Activated CD8-positive, alpha-beta memory T cell treated with anti-CD3 and anti-CD28 coated beads, Interleukin-2, amount 50 U/mL, for 24 hours (primary cell): ENCODE data around the gene CCDC88C.
A peak's percentile ranks its signal among the peaks of the same experiment; 100 is the strongest.

Source experiments
- DNase-seq: peaks from one replicate; pipeline ENCODE4 v3.0.0-alpha.2; 2020; ENCODE audit errors: extremely low read depth

The CCDC88C gene

GRCh38 chr14:91288876-91289275 lies 128.7 kb downstream of the CCDC88C start:
- DNase-seq, result no peak

- peak; percentile 44 for DNase-seq
These were observed 131.1 kb downstream of the CCDC88C start for GRCh38 chr14:91286530-91286937.

GRCh38 chr14:91284791-91285548 lies 132.7 kb downstream of the CCDC88C start:
- no peak for DNase-seq

- no peak for DNase-seq
These were observed 133.4 kb downstream of the CCDC88C start for GRCh38 chr14:91284146-91284790.

GRCh38 chr14:91283666-91284065 lies 134.0 kb downstream of the CCDC88C start:
- DNase-seq, result no peak

- no peak for DNase-seq
These were observed 134.5 kb downstream of the CCDC88C start for GRCh38 chr14:91282954-91283645.

- DNase-seq, result no peak
These were observed 136.3 kb downstream of the CCDC88C start for GRCh38 chr14:91281346-91281745.

GRCh38 chr14:91280129-91280528 lies 137.5 kb downstream of the CCDC88C start:
- DNase-seq, result no peak

- no peak for DNase-seq
These were observed 138.3 kb downstream of the CCDC88C start for GRCh38 chr14:91279354-91279753.

GRCh38 chr14:91278383-91278715 lies 139.3 kb downstream of the CCDC88C start:
- DNase-seq, result no peak

- no peak for DNase-seq
These were observed 139.9 kb downstream of the CCDC88C start for GRCh38 chr14:91277546-91278382.

GRCh38 chr14:91274796-91275195 lies 142.8 kb downstream of the CCDC88C start:
- DNase-seq, result no peak

- no peak for DNase-seq
These were observed 143.7 kb downstream of the CCDC88C start for GRCh38 chr14:91273885-91274273.

- DNase-seq, result no peak
These were observed 144.2 kb downstream of the CCDC88C start for GRCh38 chr14:91273273-91273884.

GRCh38 chr14:91272341-91273272 lies 145.0 kb downstream of the CCDC88C start:
- DNase-seq, result no peak

- DNase-seq, result no peak
These were observed 146.0 kb downstream of the CCDC88C start for GRCh38 chr14:91271639-91272038.

GRCh38 chr14:91270619-91271018 lies 147.0 kb downstream of the CCDC88C start:
- DNase-seq, result no peak

- no peak for DNase-seq
These were observed 147.4 kb downstream of the CCDC88C start for GRCh38 chr14:91270188-91270587.

GRCh38 chr14:91269076-91269991 lies 148.3 kb downstream of the CCDC88C start:
- DNase-seq, result no peak
